Heart left ventricle (tissue), 13 donors: ENCODE data around the gene SOBP.

Source experiments
- CTCF ChIP-seq, 12 donors: fragments of 200-600 bp; sonication (generic) in 4 of 12; IDR thresholded peaks; one replicate each; pipeline versions ENCODE4 v1.5.0 to v1.8.0; 2018 to 2022; ENCODE audit warnings: antibody characterized with exemption in 12 of 12, mild to moderate bottlenecking in 5 of 12
- POLR2A ChIP-seq, 2 donors: fragments of 450-650 bp; IDR thresholded peaks; one replicate each; pipeline ENCODE4 v1.6.1; 2017; ENCODE audit warnings: antibody characterized with exemption in 2 of 2, mild to moderate bottlenecking in 2 of 2, moderate library complexity in 2 of 2
- donor health status: ischemic (EF 13 %, LVEDD 7.1; RV severe dilation, severe dysfunction).
- donor health status: DM: no; HTN: yes; CAD: no.
- donor health status: DM: no; HTN: no; CAD: no.
- donor health status: ischemic (EF 25% LVEDD 6.9; RV normal size, moderate dysfunction).
- donor health status: ischemic (EF 25% LVEDD 5.7; RV mildly dilated, moderate dysfunction).
- donor health status: ischemic (EF 35%, LVEDD 5.7; RV mildly dilated, moderate dysfunction).
- donor health status: nonischemic (EF 11% LVEDD 7.7; RV severe dilation, severe dysfunction).
- donor health status: DM: yes; HTN: yes; CAD: no.
- donor health status: PGD.
- donor health status: ischemic (EF 29% LVEDD 5.4; RV normal size, mild dysfunction).
- donor health status: nonischemic (EF 23%, LVEDD 6.1; RV moderate dilation, normal function).

DNA sequence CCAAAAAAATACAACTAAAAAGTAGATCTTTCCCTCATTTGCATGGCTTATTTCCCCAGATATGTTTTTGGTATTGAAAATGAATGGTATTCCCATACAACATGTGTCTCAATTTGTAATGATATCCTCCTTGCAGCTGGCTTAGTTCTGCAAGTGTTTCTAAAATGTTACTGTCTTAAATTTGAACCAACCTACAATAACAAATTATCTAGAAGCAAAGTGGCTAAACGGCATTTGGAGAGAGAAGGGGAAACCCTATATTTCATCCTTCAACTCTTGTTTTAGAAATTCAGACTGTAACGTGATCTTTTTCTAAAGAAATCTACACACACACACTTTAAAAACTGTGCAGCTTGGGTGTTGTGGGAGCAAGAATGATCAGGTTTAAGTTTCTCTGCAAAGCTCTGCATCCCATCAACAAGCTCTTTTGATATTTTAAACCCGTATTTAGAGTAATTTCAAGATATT lies 153.0 kb downstream of the SOBP start:
- TF ChIP-seq CTCF (IDR thresholded peaks at IDR 0.05) = no peak
- TF ChIP-seq POLR2A (IDR thresholded peaks at IDR 0.05) = no peak
